GM18868 (cell line): ENCODE data around the gene GALNS.

Source experiments
- ATAC-seq: cut with Tn5 transposase; IDR thresholded peaks from one replicate; pipeline ENCODE4 v1.9.1; 2021; ENCODE audit warnings: mild to moderate bottlenecking, moderate library complexity; ENCODE audit not compliant: unreplicated experiment

GALNS gene

DNA sequence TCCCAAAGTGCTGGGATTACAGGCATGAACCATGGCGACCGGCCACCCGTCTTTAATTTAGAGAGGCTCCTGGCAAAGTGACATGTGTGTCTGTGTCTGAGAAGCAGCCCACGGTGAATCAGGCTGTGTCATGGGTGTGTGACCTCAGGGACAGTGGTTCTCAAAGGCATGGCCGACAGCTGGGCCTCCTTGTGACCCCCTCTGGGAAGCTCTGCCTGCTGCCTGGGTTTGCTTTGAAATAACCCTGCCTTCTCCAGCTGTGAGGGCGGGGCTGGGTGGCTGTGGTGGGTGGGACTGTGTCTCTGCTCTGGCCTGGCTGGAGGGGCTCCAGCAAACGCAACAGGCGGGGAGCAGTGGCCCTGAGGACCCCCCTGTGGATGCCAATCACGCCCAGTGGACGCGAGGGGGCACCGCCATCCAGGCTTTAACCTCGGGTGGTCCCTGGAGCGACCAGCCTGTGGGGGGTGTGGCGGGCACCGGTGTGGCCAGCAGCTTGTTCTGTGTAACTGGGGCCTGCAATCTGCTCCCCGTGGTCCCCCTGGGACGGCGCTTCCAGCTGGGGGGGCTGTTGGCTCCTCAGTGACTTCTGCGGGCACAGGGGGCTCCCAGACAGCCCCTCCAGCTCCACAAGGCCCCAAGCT, 36.2 kb downstream of the GALNS start:
- no peak for ATAC-seq

DNA sequence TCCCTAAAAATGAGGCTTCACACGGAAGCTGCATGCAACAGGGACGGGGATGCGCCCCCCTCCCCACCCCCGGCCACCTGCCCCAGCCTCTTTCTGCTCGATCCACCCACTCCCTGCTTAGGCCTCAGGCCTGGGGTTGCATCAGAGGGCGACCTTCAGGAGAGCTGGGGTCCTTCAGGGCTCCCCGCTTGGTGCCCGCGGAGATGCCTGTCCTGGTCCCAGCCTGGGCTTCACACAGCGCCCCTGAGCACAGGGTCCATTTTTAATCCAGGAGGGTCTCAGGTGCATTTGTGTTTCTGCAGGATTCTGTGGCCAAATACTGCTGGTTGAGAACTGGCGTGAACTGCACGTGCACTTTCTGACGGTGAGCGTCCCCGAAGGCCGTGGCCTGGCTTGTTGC, 37.6 kb downstream of the GALNS start:
- ATAC-seq = no peak

DNA sequence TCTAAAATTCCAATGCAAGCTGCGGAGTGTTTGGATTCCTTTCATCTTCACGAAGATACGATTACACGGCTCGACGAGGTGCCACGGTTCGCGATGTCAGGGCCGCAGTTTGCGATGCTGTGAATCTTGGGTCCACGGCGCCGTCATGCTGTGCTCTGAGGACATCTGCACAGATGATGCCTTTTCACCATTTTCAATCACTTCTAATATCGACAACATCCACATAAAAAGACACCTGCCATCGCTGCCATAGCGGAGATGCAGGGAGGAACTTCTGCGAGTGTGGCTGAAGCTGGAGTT, 38.2 kb downstream of the GALNS start:
- ATAC-seq = no peak

- ATAC-seq = no peak
Observed at GRCh38 chr16:88817785-88818574, 38.8 kb downstream of the GALNS start.

- ATAC-seq = no peak
Observed at GRCh38 chr16:88816736-88817535, 39.8 kb downstream of the GALNS start.

DNA sequence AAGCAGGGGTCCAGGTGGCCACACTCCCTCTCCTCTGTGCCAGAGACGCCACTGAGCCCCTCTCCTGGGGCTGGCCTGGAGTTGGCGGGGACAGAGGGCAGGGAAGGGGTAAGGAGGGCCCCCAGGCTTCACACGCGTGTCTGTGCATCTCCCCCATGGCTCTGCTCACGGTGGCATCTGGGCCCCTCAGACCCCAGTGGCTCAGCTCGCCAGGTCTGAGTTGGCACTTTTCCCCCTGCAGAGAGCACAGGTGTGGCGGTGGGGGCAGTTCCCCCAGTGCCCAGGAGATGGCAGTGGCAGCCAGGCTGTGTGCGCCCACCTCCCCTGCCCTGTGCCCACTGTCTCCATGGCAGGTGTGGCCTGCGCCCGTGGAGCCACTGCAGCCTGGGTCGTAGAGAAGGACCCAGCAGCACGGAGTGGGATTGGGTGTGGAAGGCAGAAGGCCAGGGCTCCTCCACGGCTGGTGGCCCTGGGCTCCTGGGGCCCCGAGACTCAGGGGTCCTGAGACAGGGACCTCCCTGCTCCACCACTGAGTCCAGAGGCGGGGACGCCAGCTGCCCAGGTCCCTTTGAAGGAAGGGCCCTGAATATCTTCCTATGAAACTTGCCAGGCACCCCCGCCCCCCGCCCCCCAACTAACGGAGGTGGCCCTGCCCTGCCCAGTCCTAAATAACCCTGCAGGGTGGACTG, 40.7 kb downstream of the GALNS start:
- ATAC-seq = no peak

GRCh38 chr16:88815227-88815626, 41.5 kb downstream of the GALNS start:
- ATAC-seq = no peak

GRCh38 chr16:88814144-88814502, 42.6 kb downstream of the GALNS start:
- no peak for ATAC-seq

GRCh38 chr16:88813269-88814143, 43.2 kb downstream of the GALNS start:
- no peak for ATAC-seq

DNA sequence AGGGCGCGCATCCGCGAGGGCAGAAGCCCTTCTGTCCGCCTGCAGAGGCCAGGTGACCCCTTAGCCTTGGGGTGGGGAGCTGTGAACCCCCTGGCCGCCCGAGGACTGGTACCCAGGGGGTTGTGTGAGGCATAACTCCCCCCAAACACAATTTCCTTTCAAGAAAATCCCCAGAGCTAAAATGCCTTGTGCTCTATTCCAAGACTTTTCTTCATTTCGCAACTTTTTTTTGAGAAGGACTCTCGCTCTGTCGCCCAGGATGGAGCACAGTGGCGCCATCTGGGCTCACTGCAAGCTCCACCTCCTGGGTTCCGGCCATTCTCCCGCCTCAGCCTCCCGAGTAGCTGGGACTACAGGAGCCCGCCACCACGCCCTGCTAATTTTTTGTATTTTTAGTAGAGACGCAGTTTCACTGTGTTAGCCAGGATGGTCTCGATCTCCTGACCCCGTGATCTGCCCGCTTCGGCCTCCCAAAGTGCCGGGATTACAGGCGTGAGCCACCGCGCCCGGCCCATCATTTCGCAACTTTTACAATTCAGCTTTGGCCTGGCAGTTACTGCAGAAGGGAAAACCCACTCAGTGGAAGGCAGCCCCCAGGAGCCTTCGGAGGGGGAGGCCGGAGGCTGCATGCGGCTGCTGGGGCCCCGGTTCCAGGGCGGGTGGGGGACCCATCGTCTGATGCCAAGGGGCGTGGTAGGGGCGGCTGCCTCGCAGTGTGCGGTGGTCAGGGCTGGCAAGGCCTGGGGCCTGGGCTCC, 44.1 kb downstream of the GALNS start:
- ATAC-seq = no peak

- peak; percentile 64 for ATAC-seq
Observed at GRCh38 chr16:88811769-88812512, 44.8 kb downstream of the GALNS start, which contains the start of gene APRT. APRT (minus strand) TSS chr16:88811928; CDS start chr16:88811899, 29 bp downstream.

- peak; percentile 52 for ATAC-seq
Observed at GRCh38 chr16:88810912-88811768, 45.6 kb downstream of the GALNS start.

GRCh38 chr16:88810166-88810911, 46.4 kb downstream of the GALNS start:
- ATAC-seq = no peak

- ATAC-seq = no peak
Observed at GRCh38 chr16:88809676-88810165, 47.0 kb downstream of the GALNS start.

GRCh38 chr16:88809068-88809675, 47.6 kb downstream of the GALNS start:
- no peak for ATAC-seq

DNA sequence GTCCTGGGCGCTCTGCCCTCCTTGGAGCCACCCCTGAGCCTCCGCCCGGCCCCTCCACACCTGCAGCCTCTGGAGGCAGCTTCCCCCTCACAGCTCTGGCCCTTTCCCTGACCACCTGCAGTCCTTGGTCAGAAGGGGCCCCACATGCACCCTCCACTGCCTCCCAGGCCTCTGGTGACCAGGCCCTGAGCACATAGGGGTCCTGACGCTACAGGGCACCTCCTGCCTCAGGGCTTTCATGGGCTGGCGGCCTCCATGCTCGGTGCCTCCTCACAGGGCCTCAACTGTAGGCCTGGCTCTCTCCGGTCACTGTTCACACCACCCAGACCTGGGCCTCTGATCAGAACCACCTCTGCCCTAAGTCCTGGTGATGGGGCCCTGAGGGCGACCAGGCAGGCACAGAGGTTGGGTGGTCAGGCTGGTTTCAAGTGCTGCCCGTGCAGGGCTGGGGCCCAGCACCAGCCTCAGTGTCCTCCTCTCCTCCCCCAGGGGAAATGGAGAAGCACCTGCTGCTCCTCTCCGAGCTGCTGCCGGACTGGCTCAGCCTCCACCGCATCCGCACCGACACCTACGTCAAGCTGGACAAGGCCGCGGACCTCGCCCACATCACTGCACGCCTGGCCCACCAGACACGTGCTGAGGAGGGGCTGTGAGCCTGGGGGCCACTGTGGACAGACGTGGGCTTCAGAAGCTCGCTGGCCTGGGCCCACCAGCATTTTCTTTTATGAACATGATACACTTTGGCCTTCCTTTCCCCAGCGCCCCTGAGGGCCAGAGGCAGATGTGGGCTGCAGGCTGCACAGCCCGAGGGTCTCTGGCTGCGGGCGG, 48.9 kb downstream of the GALNS start:
- no peak for ATAC-seq
